Chondrocyte (in vitro differentiated cells): ENCODE results near the gene KCNH8. TPM values are rescaled to one million over a fixed set of nuclear protein-coding genes. Genes with fewer than 3 reads are reported as not detected.

Experiments used
- DNase-seq: peaks from one replicate; pipeline ENCODE4 v3.0.0; 2021; ENCODE audit warnings: mixed read lengths, low spot score
- H3K27ac Mint-ChIP-seq: one replicate; pipeline ENCODE4 v1.8.0; 2021; ENCODE audit warnings: mild to moderate bottlenecking, moderate library complexity, mixed read lengths; ENCODE audit not compliant: unreplicated experiment
- H3K27me3 Mint-ChIP-seq: 2 replicates; pipeline ENCODE4 v1.8.0; 2021; ENCODE audit warnings: low read depth, mixed read lengths
- H3K36me3 Mint-ChIP-seq: 2 replicates; pipeline ENCODE4 v1.8.0; 2021; ENCODE audit warnings: low read depth, mixed read lengths
- H3K4me1 Mint-ChIP-seq: 2 replicates; pipeline ENCODE4 v1.8.0; 2021; ENCODE audit warnings: low read depth, mild to moderate bottlenecking, mixed read lengths
- H3K4me3 Mint-ChIP-seq: one replicate; pipeline ENCODE4 v1.8.0; 2021; ENCODE audit warnings: mild to moderate bottlenecking, moderate library complexity, mixed read lengths; ENCODE audit not compliant: unreplicated experiment
- H3K9me3 Mint-ChIP-seq: 2 replicates; pipeline ENCODE4 v1.8.0; 2021; ENCODE audit warnings: low read depth, mixed read lengths
- CTCF ChIP-seq: fragments of 200-600 bp; sonication (generic); IDR thresholded peaks from 2 replicates; pipeline ENCODE4 v1.5.0; 2021; ENCODE audit warnings: antibody characterized with exemption, mild to moderate bottlenecking, moderate library complexity
- total RNA-seq: library from RNA; stranded (reverse); gene quantifications from 3 replicates; pipeline ENCODE4 v1.2.1, GENCODE V29; 2021

The KCNH8 gene
- total RNA-seq, 1 donor from 2014 or later: not detected

- Mint-ChIP-seq H3K4me1 (no peaks in the 10 kb centered on the region), H3K27ac (no peak overlapping the region), H3K4me3 (no peak overlapping the region), H3K9me3 (peaks cover 3% of the 10 kb centered on the region), H3K27me3 (no peaks in the 10 kb centered on the region), H3K36me3 (no peaks in the 10 kb centered on the region)
- TF ChIP-seq CTCF: no peak
- DNase-seq: no peak
These were observed 291.6 kb downstream of the KCNH8 start for GRCh38 chr3:19439944-19440343.

DNA sequence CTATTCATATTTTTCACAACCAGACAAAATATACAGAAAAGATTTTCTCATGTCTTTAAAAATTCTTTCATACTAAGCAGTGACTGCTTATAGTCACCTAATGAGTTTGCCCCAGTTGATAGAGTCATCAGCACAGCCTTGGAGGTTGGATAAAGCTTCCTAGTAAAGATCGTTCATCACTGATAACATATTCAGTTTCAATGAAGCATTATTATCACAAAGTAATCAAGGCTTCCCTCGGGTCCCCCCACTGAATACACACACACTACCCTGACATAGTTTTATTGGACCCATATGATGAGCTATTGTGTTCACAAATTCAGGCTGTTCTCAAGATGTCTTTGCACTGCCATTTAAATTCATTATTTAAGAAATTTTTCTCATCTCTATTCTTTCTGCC lies 297.8 kb downstream of the KCNH8 start:
- no peak for TF ChIP-seq CTCF
- Mint-ChIP-seq H3K36me3 (no peaks in the 10 kb centered on the region), H3K4me3 (no peak overlapping the region), H3K9me3 (no peaks in the 10 kb centered on the region), H3K4me1 (no peaks in the 10 kb centered on the region), H3K27ac (no peak overlapping the region), H3K27me3 (no peaks in the 10 kb centered on the region)
- no peak for DNase-seq

- DNase-seq: no peak
- no peaks in the 10 kb centered on the region for H3K36me3 Mint-ChIP-seq
- no peak for TF ChIP-seq CTCF
- no peaks in the 10 kb centered on the region for H3K4me1 Mint-ChIP-seq
- no peak overlapping the region for H3K4me3 Mint-ChIP-seq
- H3K27ac Mint-ChIP-seq: no peak overlapping the region
- H3K9me3 Mint-ChIP-seq: no peaks in the 10 kb centered on the region
- no peaks in the 10 kb centered on the region for H3K27me3 Mint-ChIP-seq
These were observed 298.4 kb downstream of the KCNH8 start for GRCh38 chr3:19446687-19447086.

DNA sequence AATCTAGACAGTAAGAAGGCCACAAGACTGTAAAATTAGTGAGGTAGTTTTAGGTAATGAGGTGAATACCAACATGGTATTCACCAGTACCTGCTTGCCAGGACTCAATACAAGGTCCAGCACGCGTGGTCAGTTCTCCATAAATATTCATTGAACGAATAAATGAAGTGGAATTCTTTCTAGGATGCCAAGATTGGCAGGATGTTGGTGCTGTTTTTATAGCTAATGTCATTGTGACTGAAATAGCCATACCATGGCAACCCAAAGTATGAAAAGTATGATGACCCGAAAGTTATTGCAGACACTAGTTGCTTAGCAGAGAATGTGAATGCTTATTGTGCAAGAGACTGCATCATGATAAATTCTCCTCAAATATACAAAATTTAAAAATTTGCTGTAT lies 307.2 kb downstream of the KCNH8 start:
- Mint-ChIP-seq H3K4me3 (no peak overlapping the region), H3K9me3 (peaks cover 3% of the 10 kb centered on the region), H3K27ac (no peak overlapping the region), H3K36me3 (no peaks in the 10 kb centered on the region), H3K4me1 (no peaks in the 10 kb centered on the region), H3K27me3 (no peaks in the 10 kb centered on the region)
- no peak for DNase-seq
- TF ChIP-seq CTCF: no peak

DNA sequence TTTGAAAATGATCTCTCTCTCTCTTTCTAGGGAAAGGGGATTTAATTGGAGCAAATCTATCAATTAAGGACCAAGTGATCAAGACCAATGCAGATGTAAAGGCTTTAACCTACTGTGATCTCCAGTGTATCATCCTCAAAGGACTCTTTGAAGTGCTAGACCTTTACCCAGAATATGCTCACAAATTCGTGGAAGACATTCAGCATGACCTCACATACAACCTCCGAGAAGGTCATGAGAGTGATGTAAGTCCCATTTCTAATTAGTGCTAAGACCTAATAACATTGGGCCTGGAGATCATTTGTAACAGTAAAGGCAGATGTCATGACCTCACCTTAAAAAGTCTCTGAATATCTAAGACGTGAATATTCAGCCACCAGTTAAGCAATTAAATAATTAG lies 308.4 kb downstream of the KCNH8 start:
- no peaks in the 10 kb centered on the region for H3K36me3 Mint-ChIP-seq
- TF ChIP-seq CTCF: no peak
- H3K9me3 Mint-ChIP-seq: peaks cover 3% of the 10 kb centered on the region
- H3K4me3 Mint-ChIP-seq: no peak overlapping the region
- H3K4me1 Mint-ChIP-seq: no peaks in the 10 kb centered on the region
- H3K27me3 Mint-ChIP-seq: no peaks in the 10 kb centered on the region
- no peak overlapping the region for H3K27ac Mint-ChIP-seq
- no peak for DNase-seq
